ENCODE measurements around the gene PRRT1B.

PRRT1B gene

DNA sequence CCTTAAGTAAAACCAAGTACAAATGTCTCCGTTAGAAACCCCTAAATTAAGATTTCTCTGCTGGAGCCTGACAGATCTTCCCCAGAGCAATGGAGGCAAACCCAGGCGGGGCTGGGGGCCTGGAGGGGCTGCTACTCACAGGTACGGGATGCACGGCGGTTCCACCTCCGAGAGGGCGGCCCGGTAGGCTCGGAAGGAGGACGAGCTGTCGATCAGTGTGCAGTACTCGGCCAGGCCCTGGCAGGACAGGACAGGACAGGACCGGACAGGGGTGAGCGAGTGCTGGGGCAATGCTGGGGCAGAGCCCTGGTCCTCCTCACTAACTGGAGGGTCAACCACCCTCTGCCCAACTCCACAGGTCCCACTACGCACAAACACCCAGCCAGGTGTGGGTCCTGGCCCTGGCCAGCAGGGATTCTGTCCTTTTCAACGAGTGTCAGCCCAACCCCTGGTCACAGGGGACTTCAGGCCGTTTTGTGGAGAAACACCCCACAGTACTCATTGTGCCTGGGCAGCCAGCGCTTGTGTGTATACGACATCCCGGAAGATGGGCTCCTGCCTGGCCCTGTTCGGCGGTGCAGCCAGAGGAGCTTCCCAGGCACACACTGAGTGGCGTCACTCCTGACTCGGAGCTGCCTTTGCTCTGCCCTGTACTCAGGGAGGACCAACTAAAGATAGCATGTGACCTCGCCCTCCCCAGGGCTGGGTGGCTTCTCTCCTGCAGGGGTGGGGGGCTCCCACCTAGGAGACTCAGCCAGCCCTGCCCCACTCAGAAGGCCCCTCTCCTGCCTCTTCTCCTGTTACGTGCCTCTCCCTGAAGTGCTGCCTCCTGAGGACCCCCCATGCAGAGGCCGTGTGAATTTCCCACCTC is 37.4 kb downstream of the PRRT1B start:
- no peak for DNase-seq

DNA sequence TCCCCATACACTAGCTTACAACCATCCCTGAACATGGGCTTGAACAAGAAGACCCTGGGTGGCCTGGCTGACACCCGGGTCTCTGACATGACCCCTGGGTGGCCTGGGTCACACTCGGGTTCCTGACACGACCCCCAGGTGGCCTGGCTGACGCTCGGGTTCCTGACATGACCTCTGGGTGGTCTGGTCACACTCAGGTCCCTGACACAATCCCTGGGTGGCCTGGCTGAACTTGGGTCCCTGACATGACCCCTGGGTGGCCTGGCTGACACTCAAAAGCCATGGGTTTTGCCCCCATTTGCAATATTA is 38.0 kb downstream of the PRRT1B start:
- no peak for DNase-seq

DNA sequence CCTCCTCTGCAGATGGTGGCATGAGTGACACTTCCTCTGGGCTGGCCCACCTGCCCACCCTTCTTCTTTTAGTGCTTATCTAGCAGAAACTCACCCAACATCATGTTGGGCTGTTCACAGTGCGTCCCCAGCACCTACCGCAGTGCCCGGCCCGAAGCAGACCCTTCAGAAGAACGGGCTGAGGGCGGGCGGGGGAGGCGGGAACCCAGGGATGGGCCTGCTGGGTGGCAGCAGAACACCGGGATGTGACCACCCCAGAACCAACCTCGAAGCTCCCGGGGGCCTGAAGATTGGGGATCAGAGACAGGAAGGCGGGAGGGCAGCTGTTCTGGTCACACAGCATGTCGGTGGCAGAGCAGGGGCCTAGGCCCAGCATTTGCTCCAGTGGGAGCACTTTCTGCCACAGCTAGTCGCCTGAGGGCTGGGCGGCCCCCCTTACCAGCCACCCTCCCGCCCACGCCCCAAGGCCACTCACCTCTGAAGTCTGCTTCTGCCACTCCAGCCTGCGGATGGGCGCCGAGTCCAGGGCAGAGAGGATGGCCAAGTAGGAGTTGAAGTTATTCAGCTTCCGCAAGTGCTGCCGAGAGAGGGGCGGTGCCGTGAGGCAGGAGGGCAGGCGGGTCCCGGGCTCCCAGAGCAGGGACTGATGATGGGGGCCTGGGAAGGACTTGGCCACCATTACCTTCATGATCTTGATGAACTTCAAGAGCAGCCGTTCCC is 38.7 kb downstream of the PRRT1B start:
- no peak for DNase-seq

DNA sequence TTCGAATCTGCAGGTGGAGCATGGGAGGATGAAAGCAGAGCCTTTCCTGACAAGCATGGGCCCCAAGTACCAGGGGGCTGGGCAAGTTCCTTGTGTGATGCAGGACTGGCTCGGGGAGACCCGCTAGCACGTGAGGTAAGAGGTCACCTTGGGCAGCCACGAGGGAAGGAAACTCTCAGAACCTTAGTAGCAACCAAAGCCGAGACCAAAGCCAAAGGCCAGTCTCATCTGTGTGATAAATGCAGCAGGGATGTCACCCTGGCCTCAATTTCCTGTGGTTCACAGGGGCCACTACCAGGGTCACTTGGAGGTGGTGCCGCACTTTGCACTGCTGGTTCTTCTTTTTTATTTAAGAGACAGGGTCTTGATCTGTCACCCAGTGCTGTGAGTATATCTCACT is 39.5 kb downstream of the PRRT1B start:
- no peak for DNase-seq

DNA sequence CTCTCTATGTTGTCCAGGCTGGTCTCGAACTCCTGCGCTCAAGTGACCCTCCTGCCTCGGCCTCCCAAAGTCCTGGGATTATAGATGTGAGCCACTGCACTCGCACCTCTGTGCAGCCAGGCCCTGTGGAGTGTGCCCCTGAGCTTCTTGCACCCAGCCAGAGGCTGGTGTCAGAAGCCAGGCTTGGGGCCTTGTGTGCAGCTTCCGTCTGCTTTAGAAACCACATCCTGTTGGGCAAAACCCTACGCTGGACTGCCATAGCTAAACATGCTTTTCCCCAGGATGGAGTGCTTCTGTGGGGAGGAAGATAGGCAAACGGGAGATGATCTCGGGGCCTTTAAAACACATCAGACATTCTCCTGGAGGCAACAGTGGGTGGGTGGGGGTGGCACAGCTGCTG is 40.1 kb downstream of the PRRT1B start:
- DNase-seq, result no peak

DNA sequence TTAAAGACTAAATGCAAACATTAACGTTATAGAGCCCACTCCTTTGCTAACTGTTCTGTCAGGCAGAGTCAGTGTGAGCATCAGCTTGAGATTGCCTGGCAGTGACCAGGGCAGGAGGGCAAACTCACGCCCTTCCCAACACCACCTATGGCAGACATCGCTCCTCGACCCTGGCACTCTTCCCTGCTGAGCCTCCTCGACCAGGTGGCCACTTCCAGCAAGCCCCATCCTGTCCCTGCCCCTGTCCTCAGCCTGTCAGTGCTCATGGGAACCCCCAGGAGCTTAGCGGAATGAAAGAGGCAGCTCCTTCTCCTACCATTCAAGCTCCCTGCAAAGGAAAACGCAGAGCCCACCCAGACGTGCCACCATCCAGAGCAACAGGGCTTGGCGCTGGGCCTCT is 42.0 kb downstream of the PRRT1B start:
- DNase-seq, result no peak

DNA sequence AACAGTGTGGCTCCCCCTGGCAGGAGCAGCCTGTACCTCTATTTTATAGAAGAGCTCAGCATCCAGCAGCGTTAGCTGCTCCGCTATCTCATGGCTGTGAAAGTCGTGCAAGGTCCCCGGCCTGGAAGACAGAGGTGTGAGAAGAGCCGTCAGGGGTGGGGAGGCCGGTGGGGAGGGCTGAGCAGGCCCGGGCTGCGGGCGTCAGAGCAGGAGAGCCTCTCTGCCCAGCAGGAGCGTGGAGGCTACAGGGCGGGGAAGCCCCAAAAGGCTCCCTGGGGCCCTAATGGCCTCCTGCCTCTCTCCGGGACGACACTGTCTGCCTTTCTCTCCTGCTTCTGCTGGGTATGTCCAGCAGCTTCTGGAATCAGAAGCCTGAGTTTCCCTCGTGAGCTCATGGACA is 42.6 kb downstream of the PRRT1B start:
- no peak for DNase-seq

DNA sequence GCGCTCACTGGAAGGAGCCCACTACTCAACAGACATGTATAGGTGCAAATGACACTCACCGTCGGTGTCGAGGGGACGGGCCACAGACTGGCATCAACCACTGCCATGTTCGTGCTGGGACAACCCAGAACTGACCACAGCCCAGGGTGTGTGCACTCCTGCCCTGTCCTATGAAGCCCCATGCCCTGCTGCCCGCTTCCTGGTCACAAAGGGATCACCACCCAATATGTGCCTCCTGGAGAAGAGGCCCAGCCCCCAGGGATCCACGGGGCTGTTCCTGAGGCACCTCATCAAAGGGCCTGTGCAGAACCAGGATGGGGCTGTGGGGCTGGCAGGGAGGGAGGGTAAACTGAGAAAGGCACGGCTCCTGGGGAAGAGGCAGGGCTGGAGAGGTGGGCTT is 43.1 kb downstream of the PRRT1B start:
- DNase-seq, result no peak

DNA sequence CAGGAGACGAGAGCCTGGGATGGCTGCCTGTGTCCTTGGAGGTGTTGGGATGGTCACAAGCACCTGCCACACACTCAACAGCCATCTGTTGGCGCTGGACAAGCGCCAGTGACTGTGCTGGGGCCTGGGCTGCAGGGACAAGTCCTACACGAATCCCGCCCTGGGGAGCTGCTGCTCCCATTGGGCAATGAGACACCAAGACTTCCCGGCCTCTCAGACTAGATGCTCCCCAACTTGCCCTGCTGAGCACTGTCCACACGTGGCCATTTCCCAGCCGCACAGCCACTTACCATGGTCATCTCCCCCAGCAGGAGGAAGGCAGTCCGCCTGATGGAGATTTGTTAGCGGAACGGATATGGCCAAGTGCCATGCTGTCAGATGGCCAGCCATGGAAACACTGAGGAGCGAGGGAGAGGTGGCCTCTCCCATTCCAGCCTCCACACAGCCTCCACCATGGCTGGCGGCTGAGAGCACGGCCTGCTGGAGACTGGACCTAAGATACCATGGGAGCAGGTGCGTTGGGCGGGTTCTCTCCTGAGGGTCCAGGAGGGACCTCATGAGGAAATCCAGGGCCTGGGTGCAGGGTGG is 43.9 kb downstream of the PRRT1B start:
- DNase-seq, result peak in 1 of 2 experiments; percentile 86

DNA sequence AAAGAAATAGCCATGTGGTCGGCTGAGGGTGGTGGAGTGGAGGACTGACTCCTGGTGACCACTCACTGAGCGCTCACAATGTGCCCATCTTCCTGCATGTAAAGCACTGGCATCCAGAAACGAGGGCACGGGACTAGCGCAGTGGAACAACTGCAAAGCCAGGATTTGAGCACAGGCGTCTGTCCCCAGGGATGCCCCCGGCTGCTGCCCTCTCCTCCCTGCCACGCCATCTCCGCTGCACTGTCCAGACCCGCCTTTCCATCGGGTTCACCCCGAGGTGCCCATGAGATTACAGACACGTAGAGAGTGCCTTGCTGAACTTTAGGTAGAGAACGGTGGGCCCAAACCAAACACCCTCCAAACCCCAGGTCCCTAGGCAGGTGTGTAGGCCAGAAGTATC is 44.7 kb downstream of the PRRT1B start:
- no peak for DNase-seq

DNA sequence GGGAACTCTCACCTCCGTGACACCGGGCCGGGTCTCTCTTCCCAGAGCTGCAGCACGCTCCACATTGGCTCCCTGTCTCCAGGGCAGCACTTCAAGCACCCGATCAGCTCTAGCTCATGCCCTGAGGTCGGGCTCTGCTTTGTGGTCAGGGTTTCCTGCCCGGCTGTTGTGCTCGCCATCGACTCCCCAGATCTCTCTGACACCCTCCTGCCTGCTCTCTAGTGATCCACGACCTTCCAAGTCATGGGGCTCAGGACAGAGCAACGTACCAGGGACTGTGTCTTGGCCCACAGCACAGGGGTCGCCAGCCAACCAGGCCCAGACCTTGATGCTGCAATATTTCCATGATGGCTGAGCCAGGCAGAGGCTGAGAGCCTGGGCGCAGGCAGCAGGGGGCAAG is 45.1 kb downstream of the PRRT1B start:
- DNase-seq, result no peak

DNA sequence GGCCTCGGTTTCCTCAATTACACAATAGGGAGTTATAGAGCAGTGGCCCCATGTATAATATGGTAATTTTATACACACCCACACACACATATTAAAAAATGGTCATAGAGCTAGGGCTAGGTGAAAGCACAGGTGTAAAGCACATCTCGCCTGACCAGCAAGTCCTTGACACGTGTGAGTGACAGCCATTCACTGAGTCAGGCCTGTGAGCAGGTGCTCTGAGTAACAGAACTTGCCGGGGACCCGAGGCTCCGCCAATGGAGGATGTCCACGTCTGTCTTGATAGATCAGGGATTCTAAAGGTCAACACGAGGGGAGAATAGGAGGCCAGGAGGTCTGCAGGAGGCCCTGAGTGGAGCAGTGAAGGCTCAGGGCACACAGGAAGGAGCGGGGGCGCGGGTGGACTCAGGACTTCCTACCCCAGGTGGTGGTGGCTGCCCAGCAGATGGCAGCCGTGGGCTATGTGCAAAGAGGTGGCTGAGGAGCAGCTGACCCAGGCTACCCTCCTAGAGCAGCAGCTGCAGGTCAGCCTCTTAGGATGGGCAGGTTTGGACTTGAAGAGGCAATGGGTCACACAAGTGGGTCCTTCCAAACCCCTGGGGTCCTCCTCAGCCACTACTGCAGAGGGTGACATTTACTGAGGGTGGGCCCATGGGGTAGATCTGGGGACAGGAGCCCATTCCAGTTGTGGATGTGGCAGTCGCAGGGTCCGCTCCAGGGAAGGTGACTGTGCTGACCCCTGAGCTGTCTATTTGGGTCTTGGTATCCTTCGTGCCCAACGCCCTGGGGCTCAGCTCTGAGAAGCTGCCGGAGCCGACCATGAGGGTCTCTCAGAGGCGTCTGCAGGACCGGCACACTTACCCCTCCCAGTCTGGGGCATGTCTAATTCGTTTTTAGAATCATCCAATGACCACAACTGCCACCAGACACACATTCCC is 45.9 kb downstream of the PRRT1B start:
- peak in 1 of 2 experiments; percentile 28 for DNase-seq

DNA sequence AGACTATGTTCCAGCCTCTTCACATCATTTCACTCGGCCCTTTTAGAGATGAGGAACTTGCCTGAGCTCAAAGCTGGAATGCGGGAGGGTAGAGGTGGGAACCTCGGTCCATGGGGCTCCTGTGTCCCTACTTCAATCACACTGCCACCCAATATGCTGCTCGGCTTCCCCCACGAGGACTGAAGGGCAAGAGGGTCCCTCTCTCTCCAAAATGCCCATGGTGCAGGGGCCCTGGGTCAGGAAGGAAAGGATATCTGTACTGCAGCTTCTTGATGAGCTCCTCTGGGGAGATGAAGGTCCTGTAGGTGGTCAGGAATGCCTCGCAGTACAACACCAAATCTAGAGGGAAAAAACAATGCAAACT is 46.5 kb downstream of the PRRT1B start:
- no peak for DNase-seq

DNA sequence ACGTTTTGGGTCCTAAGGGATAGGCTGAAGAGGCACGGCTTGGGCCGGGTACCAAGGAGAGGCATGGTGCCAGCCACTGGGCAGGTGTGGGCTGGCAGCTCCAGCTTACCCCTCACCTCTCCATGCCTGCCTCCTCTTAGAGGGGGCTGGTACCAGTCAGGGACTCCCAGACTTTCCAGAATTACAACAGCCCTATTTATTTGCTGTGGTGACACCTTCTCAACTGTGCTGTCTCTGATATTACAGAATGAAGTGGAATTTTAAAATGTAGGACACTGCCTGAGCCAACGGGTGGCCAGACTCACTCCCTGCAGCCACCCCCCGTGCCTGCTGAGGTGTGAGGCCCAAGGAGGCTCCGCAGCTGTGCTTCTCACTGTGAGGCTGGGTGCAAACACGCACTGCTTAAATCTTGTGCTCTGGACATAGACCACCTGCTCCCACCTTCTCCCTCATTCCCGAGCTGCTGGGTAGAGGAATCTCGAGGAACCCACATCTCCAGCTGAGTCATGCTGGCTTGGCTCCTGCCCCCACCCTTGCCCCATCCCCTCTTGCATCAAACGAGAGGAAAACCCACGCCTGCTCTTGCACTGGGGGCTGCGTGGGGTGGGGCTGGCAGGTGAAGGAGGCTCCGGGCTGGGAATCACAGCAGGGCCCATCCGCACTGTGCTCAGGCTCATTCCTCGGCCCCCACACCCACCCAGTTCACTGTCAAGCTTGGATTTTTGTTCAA is 47.9 kb downstream of the PRRT1B start:
- DNase-seq, result no peak

DNA sequence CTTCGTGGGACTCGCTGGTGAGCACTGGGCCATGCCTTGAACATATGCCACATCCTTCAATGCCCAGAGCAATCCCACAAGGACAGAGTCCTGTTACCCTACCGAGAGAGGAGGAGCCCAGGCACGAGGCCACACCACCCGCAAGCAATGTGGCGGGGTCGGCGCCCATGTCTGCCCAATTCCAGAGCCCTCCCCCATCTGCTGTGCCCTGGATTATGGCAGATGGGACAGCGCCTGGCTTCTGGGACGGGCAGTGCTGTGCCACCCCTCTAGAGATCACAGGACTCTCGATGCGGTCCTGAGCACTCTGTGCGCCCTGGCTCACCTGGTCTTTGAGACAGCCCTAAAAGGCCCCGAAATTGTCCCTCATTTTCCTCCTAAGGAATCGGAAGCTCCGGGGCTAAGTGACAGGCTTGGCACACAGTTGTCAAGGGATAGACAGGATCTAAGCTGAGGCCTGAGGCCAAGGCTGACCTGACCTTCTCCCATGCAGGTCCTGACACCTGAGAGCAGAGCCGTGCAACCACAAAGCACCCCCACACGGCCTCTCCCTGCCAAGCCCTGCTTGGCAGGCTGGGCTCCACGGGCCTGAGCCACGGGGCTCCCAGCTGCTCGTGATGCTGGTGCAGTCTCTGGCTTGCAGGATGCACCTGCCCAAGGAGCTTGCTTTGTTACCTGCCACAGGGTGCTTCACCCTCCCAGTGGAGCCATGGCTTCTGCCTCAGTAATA is 48.8 kb downstream of the PRRT1B start:
- DNase-seq, result no peak

DNA sequence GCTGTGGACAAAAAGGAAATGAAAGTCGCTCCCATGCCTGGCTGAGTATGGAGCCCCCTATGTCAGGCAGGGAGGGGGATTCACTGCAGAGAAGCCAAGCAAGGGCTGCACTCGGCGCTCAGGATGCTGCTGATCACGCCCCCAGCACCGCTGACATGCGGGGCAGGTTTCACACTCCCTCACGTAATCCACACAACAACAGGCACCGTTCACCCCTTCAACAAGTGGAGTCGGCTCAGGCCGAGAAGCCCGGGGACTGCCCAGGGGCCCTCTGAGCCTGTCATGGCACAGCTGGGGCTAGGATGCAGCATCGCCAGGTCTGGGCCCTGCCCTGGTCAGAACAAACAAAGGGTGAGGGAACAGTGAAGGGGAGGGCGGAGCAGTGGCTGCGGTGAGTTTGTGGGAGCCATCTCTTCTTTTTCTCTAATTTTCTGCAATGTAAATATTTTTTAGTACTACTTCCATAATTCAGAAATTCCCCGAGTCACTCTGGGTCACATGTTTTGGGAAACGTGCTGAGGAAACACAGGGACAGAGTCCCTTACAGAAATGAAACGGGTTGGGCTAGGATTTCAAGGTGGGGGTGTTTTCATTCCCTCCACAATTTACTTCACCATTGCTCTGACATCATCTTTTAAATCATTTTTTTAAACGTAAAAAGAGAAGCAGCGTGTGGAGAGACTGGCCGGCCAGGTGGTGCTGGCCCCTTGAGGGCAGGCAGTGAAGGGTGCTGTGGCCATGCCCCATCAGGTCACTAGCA is 49.8 kb downstream of the PRRT1B start:
- DNase-seq, result no peak

DNA sequence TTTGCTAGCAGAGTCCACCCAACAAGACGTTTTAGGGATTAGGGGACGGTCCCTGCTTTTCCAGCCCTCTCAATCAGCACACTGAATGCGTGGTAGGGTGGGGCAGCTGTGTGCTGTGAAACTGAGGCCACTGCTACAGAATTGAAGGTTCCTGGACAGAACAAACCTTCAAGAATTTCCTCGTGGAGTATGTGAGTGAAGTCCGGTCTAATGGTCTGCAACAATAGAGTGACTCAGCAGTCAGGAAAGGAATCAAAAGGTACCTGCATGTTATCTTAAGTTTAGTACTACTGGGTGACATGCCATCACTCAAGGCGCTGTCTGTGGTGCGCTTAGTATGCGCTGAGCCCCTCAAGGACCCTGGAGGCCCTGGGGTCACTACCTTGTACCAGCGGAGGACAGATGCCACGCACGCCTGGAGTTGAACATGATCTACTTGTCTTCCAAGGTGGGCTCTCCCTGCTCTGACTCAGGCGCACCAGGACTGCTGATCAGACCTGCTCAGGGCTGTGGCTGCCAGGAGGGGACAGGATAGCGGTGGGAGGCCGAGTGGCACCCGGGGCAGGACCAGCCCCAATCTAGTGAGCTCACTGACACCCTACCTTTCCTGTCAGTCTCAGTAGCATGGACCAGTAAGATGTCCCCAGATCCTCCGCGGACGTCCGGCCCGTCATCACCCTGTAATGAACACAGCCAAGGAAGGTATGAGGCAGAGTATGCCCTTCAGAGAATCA is 50.5 kb downstream of the PRRT1B start:
- no peak for DNase-seq

DNA sequence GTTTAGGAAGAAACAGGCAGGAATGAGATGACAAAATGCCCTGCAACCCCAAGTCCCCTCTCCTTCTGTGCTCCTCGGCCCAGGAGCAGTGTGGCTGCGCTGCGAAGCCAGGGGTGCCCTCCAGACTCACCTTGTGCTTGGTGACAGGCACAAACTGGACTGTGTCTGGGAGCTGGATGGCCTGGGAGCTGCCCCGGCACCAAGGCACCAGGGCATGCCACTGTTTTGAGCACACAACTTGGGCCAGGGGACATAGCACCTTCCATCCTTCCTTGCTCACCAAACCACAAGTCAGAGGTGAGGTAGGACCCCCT is 51.1 kb downstream of the PRRT1B start:
- no peak for DNase-seq

DNA sequence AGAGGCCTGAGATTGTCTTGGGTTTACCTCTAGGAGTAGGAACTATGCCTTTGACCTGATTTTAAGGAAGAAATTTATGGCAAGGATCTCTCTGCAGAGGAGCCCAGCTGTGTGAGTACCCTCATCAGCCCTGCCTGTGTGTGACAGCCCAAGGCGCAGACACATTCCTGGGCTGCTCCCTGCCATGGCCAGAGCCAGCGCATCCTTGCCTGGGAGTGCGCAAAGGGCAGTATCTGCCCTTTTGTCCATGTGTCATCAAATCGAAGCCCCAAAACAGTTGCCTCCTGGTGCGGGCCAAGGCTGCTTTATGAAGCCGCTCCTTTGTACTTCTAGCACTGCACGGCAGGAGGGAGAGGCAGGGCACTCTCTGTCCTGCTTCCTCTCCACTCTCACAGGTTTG is 51.9 kb downstream of the PRRT1B start:
- DNase-seq, result no peak

DNA sequence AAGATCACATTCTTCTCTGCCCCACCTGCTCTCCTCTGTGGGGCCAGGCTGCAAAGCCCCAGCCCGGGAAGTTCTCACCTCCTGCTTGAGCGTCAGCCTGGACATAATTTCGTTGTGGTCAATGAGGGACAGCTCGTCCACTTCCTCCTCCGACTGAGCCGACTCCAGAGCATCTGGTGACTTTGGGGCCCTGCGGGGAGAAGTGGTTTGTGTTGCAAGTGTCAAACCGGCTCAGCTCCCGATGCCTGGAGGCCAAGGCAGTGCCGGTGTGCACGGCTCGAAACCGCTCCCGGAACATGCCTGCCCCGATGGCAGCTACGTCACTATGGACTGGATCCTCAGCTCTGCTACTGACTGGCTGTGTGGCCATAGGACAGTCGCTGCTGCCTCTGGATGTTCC is 52.8 kb downstream of the PRRT1B start:
- no peak for DNase-seq
